Thyroid gland (tissue), 4 donors: Measurements from ENCODE around the gene RASL12.

Experiments
- CTCF ChIP-seq, 6 experiments: fragments of 200-600 bp in 3 of 6; fragments of 450-650 bp in 3 of 6; sonication (generic) in 3 of 6; IDR thresholded peaks; one replicate each; pipeline ENCODE4 v1.5.1; 2016 to 2019; ENCODE audit warnings: antibody characterized with exemption in 6 of 6, mild to moderate bottlenecking in 2 of 6, inconsistent platforms in 1 of 6, moderate library complexity in 1 of 6
- POLR2A ChIP-seq, 2 donors: fragments of 450-650 bp; IDR thresholded peaks; one replicate each; pipeline ENCODE4 v1.6.1; 2017; ENCODE audit warnings: antibody characterized with exemption in 2 of 2, mild to moderate bottlenecking in 2 of 2, moderate library complexity in 1 of 2

GRCh38 chr15:65004993-65005392 is 62.8 kb downstream of the RASL12 start:
- no peak for TF ChIP-seq POLR2A (IDR thresholded peaks at IDR 0.05)
- TF ChIP-seq CTCF (IDR thresholded peaks at IDR 0.05) = no peak
